ENCODE data around the gene LAMA5. TPM values are rescaled to one million over a fixed set of nuclear protein-coding genes. Genes with fewer than 3 reads are reported as not detected.

Gene LAMA5
- total and polyA plus RNA-seq, 2 of the 8 experiments (the other 6 are each of a cell fraction or from before 2014, with no cell fraction given) = 34.4 to 225 TPM

- TF ChIP-seq, protein P1, sequence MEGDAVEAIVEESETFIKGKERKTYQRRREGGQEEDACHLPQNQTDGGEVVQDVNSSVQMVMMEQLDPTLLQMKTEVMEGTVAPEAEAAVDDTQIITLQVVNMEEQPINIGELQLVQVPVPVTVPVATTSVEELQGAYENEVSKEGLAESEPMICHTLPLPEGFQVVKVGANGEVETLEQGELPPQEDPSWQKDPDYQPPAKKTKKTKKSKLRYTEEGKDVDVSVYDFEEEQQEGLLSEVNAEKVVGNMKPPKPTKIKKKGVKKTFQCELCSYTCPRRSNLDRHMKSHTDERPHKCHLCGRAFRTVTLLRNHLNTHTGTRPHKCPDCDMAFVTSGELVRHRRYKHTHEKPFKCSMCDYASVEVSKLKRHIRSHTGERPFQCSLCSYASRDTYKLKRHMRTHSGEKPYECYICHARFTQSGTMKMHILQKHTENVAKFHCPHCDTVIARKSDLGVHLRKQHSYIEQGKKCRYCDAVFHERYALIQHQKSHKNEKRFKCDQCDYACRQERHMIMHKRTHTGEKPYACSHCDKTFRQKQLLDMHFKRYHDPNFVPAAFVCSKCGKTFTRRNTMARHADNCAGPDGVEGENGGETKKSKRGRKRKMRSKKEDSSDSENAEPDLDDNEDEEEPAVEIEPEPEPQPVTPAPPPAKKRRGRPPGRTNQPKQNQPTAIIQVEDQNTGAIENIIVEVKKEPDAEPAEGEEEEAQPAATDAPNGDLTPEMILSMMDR (IDR thresholded peaks at IDR 0.05; ENCODE audit: control extremely low read depth in 1 of 3, insufficient read depth in 1 of 3, low read depth in 1 of 3, low read length in 3 of 3) = peak; percentile 95 to 99 (median 95)
- TF ChIP-seq EZH2 (IDR thresholded peaks at IDR 0.05; ENCODE audit: low read depth, low read length, severe bottlenecking) = no peak
- TF ChIP-seq GABPA (IDR thresholded peaks at IDR 0.05; ENCODE audit: borderline replicate concordance, insufficient read depth, low read length) = peak; percentile 38; the same call in 1 of the 2 replicates
- TF ChIP-seq POU5F1 (IDR thresholded peaks at IDR 0.05; ENCODE audit: low read depth, low read length) = no peak
- TF ChIP-seq CBX5 (IDR thresholded peaks at IDR 0.05; ENCODE audit: low read depth, low read length) = no peak
- 0 out of 2 replicates have a peak, but pooled peaks have one; percentile 25 for TF ChIP-seq CHD2 (IDR thresholded peaks at IDR 0.05; ENCODE audit: low read length)
- no peak for TF ChIP-seq GTF2F1 (IDR thresholded peaks at IDR 0.05; ENCODE audit: borderline replicate concordance, low read depth, low read length)
- TF ChIP-seq CTBP2 (IDR thresholded peaks at IDR 0.05; ENCODE audit: borderline replicate concordance, insufficient read depth, insufficient read length, low read length) = peak; percentile 58
- no peak for TF ChIP-seq SUZ12 (IDR thresholded peaks at IDR 0.05; ENCODE audit: low read length)
- no peak for TF ChIP-seq CHD1 (IDR thresholded peaks at IDR 0.05; ENCODE audit: low read depth, low read length)
- TF ChIP-seq SRF (IDR thresholded peaks at IDR 0.05; ENCODE audit: low read depth, low read length) = no peak
- TF ChIP-seq SP4 (IDR thresholded peaks at IDR 0.05; ENCODE audit: low read length) = no peak
- peak; percentile 85 to 92 for TF ChIP-seq RAD21 (IDR thresholded peaks at IDR 0.05 in 1 of 2, conservative IDR thresholded peaks at IDR 0.05 in 1 of 2; ENCODE audit: low read depth in 2 of 2, low read length in 2 of 2)
- no peak for TF ChIP-seq SIX5 (IDR thresholded peaks at IDR 0.05; ENCODE audit: low read depth, low read length)
- TF ChIP-seq, protein P2, sequence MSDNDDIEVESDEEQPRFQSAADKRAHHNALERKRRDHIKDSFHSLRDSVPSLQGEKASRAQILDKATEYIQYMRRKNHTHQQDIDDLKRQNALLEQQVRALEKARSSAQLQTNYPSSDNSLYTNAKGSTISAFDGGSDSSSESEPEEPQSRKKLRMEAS (IDR thresholded peaks at IDR 0.05) = no peak; the same call in 1 of the 2 replicates
- TF ChIP-seq POLR2AphosphoS5 (IDR thresholded peaks at IDR 0.05; ENCODE audit: low read depth, low read length) = no peak
- no peak for TF ChIP-seq RNF2 (IDR thresholded peaks at IDR 0.05; ENCODE audit: borderline replicate concordance, low read depth, low read length, missing control alignments, poor library complexity, severe bottlenecking)
- TF ChIP-seq NRF1 (IDR thresholded peaks at IDR 0.05; ENCODE audit: low read depth, low read length) = no peak
These were observed 15.4 kb upstream of the LAMA5 start (continued) for GRCh38 chr20:62382306-62383198.

All from H1 (cell line).